Heart right ventricle (tissue), 16 donors: ENCODE results near the gene CNNM2. TPM values are rescaled to one million over a fixed set of nuclear protein-coding genes. Genes with fewer than 3 reads are reported as not detected.
A peak's percentile ranks its signal among the peaks of the same experiment; 100 is the strongest.

Source experiments
- ATAC-seq, 8 donors: fragments of 200-7000 bp; cut with Tn5 transposase; one replicate each; pipeline ENCODE4 v1.9.1; 2020; ENCODE audit warnings: mild to moderate bottlenecking in 8 of 8, moderate library complexity in 8 of 8, moderate number of reproducible peaks in 1 of 8
- DNase-seq, 2 donors: peaks; one replicate each; pipeline ENCODE4 v3.0.0-alpha.2; 2020
- H3K27ac ChIP-seq, 10 donors: fragments of 200-600 bp; sonication (generic) in 2 of 10; one replicate each; pipeline versions ENCODE4 v1.5.0 to v1.8.0; 2020 to 2022; ENCODE audit warnings: mild to moderate bottlenecking in 3 of 10
- H3K27me3 ChIP-seq, 7 donors: fragments of 200-600 bp; one replicate each; pipeline ENCODE4 v1.8.0; 2021 to 2022; ENCODE audit warnings: mild to moderate bottlenecking in 2 of 7
- H3K36me3 ChIP-seq, 9 donors: fragments of 200-600 bp; sonication (generic) in 1 of 9; one replicate each; pipeline versions ENCODE4 v1.5.0 to v1.8.0; 2020 to 2022; ENCODE audit warnings: mild to moderate bottlenecking in 2 of 9
- H3K4me1 ChIP-seq, 9 donors: fragments of 200-600 bp; sonication (generic) in 1 of 9; one replicate each; pipeline versions ENCODE4 v1.5.0 to v1.8.0; 2020 to 2022; ENCODE audit warnings: mild to moderate bottlenecking in 4 of 9
- H3K4me3 ChIP-seq, 10 donors: fragments of 200-600 bp; sonication (generic) in 2 of 10; one replicate each; pipeline versions ENCODE4 v1.5.0 to v1.8.0; 2020 to 2022; ENCODE audit warnings: mild to moderate bottlenecking in 7 of 10, moderate library complexity in 2 of 10
- H3K9me3 ChIP-seq, 11 donors: fragments of 200-600 bp in 10 of 11; sonication (generic) in 2 of 11; one replicate each; pipeline versions ENCODE4 v1.5.0 to v1.8.0; 2013 to 2022; ENCODE audit warnings: mild to moderate bottlenecking in 2 of 11, control low read depth in 1 of 11, moderate library complexity in 1 of 11
- WGBS, 2 donors: extraction: QIAGEN DNeasy Blood & Tissue Kit; methylation state at CpG; one replicate each; pipeline ENCODE4 v1.1.7; 2013; ENCODE audit warnings: inconsistent platforms in 1 of 2; 5-methylcytosine and 5-hydroxymethylcytosine counted together
- intact Hi-C, 10 donors: fragments of 100-400 bp; cut with DNase I; formaldehyde crosslinking; loops; one replicate each; pipeline versions ENCODE4 v1.11.1 to v1.14.2; 2022
- polyA plus RNA-seq, 2 donors: library from polyadenylated mRNA; stranded (reverse); fragments of 200-250 nt; gene quantifications; one replicate each; pipeline ENCODE4 v1.2.3, GENCODE V29; 2013
- total RNA-seq, 10 donors: library from RNA; stranded (reverse); fragmentation: NEBNext Ultra II Directional in 3 of 10; extraction: Animal tissue kit (Norgen Biotek cat#: 25700) in 3 of 10; gene quantifications; one replicate each; pipeline versions ENCODE4 v1.2.1 to v1.2.4, GENCODE V29; 2021 to 2023
- TF ChIP-seq, protein P1 (sequence below), 9 donors: fragments of 200-600 bp; sonication (generic) in 2 of 9; IDR thresholded peaks; one replicate each; pipeline versions ENCODE4 v1.5.0 to v1.8.0; 2021 to 2022; ENCODE audit warnings: antibody characterized with exemption in 9 of 9, mild to moderate bottlenecking in 5 of 9, moderate library complexity in 1 of 9
- donor health status: Arrhythmogenic right ventricular cardiomyopathy.
- donor health status: ischemic (EF 13 %, LVEDD 7.1; RV severe dilation, severe dysfunction).
- donor health status: healthy with polysubstance abuse.
- donor health status: DM: no; HTN: yes; CAD: no.
- donor health status: DM: no; HTN: no; CAD: no.
- donor health status: ischemic (EF 25% LVEDD 6.9; RV normal size, moderate dysfunction).
- donor health status: ischemic (EF 25% LVEDD 5.7; RV mildly dilated, moderate dysfunction).
- donor health status: healthy.
- donor health status: DM: yes; HTN: yes; CAD: no.
- donor health status: Ischemic cardiomyopathy.
- donor health status: ischemic (EF 35%, LVEDD 5.7; RV mildly dilated, moderate dysfunction).
- donor health status: nonischemic (EF 11% LVEDD 7.7; RV severe dilation, severe dysfunction).
- donor health status: DM: yes; HTN: yes; CAD: no.
- donor health status: PGD.
- donor health status: ischemic (EF 29% LVEDD 5.4; RV normal size, mild dysfunction).
- donor health status: nonischemic (EF 23%, LVEDD 6.1; RV moderate dilation, normal function).

The CNNM2 gene
- total and polyA plus RNA-seq, 12 donors = 1.3 to 5.3 (median 3.9) TPM

DNA sequence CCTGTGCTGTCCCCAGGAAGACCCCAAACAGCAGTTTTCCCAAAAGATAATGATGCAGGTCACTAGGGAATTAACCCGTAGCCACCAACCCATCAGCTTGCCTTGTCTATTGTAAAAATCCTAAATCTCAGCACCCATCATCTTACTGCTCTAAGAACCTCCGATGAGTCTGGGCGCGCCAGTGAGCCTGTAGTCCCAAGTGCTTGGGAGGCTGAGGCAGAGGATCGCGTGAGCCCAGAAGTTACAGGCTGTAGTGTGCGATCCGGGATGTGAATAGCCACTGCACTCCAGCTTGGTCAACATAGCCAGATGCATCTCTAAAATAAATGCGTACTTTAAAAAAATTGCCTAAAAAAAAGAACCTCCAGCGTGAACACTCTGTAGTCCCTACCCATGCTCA, 47.9 kb upstream of the CNNM2 start:
- TF ChIP-seq, protein P1, sequence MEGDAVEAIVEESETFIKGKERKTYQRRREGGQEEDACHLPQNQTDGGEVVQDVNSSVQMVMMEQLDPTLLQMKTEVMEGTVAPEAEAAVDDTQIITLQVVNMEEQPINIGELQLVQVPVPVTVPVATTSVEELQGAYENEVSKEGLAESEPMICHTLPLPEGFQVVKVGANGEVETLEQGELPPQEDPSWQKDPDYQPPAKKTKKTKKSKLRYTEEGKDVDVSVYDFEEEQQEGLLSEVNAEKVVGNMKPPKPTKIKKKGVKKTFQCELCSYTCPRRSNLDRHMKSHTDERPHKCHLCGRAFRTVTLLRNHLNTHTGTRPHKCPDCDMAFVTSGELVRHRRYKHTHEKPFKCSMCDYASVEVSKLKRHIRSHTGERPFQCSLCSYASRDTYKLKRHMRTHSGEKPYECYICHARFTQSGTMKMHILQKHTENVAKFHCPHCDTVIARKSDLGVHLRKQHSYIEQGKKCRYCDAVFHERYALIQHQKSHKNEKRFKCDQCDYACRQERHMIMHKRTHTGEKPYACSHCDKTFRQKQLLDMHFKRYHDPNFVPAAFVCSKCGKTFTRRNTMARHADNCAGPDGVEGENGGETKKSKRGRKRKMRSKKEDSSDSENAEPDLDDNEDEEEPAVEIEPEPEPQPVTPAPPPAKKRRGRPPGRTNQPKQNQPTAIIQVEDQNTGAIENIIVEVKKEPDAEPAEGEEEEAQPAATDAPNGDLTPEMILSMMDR (IDR thresholded peaks at IDR 0.05) = no peak
- H3K4me3 ChIP-seq = peak overlapping the region in 9 of 10 donors; percentile 53 to 70 (median 58)
- no peaks in the 10 kb centered on the region for H3K9me3 ChIP-seq
- DNase-seq (no peak), ATAC-seq (peak in 4 of 8 donors; percentile 17 to 23 (median 19))
- peaks cover 0 to 18% (median 9%) of the 10 kb centered on the region in 9 donors for H3K4me1 ChIP-seq
- H3K27me3 ChIP-seq = peaks cover 0 to 23% (median 0%) of the 10 kb centered on the region in 7 donors
- peak overlapping the region in 3 of 10 donors; percentile 62 to 68 (median 65) for H3K27ac ChIP-seq
- H3K36me3 ChIP-seq = peaks cover 0 to 23% (median 0%) of the 10 kb centered on the region in 9 donors
- intact Hi-C loops = no loop called here
- 85% methylated on average over 10 of the region's 10 CpGs for WGBS, 2 donors

DNA sequence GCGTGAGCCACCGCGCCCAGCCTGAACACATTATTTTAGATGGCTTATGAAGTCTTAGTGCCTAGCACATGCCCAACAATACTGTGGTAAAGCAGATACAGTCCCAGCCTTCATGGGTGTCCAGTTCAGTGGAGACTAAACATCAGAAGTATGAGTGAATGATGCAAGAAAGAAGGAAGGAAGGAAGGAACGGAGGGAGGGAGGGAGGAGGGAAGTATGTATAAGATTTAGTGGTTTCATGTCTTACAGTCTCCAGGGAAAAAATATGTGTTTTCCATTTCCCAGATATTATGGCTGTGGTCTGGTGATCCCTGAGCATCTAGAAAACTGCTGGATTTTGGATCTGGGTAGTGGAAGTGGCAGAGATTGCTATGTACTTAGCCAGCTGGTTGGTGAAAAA, 45.9 kb upstream of the CNNM2 start:
- peaks cover 0 to 23% (median 0%) of the 10 kb centered on the region in 7 donors for H3K27me3 ChIP-seq
- H3K4me3 ChIP-seq = no peak overlapping the region
- WGBS, 2 donors = 94 to 95% methylated on average over 4 of the region's 4 CpGs
- no peak for ATAC-seq
- TF ChIP-seq, protein P1 (IDR thresholded peaks at IDR 0.05) = no peak
- intact Hi-C loops = no loop called here
- H3K4me1 ChIP-seq = peaks cover 0 to 18% (median 9%) of the 10 kb centered on the region in 9 donors
- H3K27ac ChIP-seq = no peak overlapping the region
- peaks cover 0 to 29% (median 0%) of the 10 kb centered on the region in 9 donors for H3K36me3 ChIP-seq
- H3K9me3 ChIP-seq = no peaks in the 10 kb centered on the region
- DNase-seq = no peak

DNA sequence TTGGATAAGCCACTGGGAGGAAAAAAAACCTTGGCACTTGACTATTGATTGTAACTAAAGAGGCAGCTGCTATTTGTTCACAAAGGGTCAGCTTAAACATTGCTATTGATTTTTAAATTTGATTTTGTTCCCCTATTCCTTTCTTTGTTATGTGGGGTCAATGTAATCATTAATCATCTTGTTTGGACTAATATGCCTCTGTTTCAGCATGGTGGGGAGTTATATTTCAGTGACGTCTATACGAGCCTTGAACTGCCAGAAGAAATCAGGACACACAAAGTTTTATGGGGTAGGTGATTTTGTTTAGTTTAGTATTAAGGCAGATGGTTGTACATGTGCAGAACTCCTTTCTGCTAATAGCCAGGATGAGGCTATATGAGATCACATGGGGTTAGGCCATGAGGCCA, 41.3 kb upstream of the CNNM2 start:
- no peaks in the 10 kb centered on the region for H3K27me3 ChIP-seq
- H3K36me3 ChIP-seq = peaks cover 0 to 59% (median 0%) of the 10 kb centered on the region in 9 donors
- H3K9me3 ChIP-seq = no peaks in the 10 kb centered on the region
- DNase-seq (no peak), ATAC-seq (no peak)
- WGBS, 2 donors = 81 to 92% methylated on average over 2 of the region's 2 CpGs
- H3K4me1 ChIP-seq = no peaks in the 10 kb centered on the region
- intact Hi-C loops = no loop called here
- H3K4me3 ChIP-seq = no peak overlapping the region
- TF ChIP-seq, protein P1 (IDR thresholded peaks at IDR 0.05) = no peak
- H3K27ac ChIP-seq = no peak overlapping the region

DNA sequence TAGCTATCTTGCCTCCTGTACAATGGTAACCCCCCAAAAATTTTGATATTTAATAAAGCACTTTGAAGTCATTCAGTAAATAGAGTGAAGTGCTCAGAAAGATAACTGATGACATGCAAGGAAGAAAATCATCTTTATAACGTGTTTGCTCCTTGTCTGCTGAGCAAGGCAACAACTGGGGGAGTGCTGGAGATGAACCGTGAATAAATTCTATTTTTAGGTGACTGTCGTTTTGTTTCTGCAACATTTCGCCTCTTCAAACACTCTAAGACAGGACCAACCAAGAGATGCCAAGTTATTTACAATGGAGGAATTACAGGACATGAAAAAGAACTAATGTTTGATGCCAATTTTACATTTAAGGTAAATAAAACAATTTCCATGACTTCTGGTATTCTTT, 39.5 kb upstream of the CNNM2 start:
- Histone ChIP-seq H3K27me3 (no peaks in the 10 kb centered on the region), H3K36me3 (peaks cover 0 to 70% (median 0%) of the 10 kb centered on the region in 9 donors), H3K4me3 (no peak overlapping the region), H3K9me3 (no peaks in the 10 kb centered on the region), H3K27ac (peak overlapping the region in 1 of 10 donors; percentile 33), H3K4me1 (no peaks in the 10 kb centered on the region)
- no peak for DNase-seq
- intact Hi-C loops = no loop called here
- no peak for ATAC-seq
- WGBS, 2 donors = 28 to 44% methylated on average over 4 of the region's 4 CpGs
- TF ChIP-seq, protein P1 (IDR thresholded peaks at IDR 0.05) = no peak
